H1 (cell line): ENCODE results near the gene RAB3IP. TPM values are rescaled to one million over a fixed set of nuclear protein-coding genes. Genes with fewer than 3 reads are reported as not detected.

Experiments used
- CTCF ChIA-PET: fragments of 300-600 bp; sonication (Branson Sonifier 250); formaldehyde crosslinking; loops from one replicate; lab custom pipeline; 2021; ENCODE audit not compliant: partially characterized antibody; lab: Charles Lee
- POLR2A ChIA-PET: fragments of 300-600 bp; sonication (Branson Sonifier 250); formaldehyde crosslinking; loops from one replicate; lab custom pipeline; 2021; ENCODE audit warnings: inconsistent platforms; ENCODE audit not compliant: partially characterized antibody; lab: Charles Lee
- DNase-seq, 2 experiments: peaks; one replicate each; pipeline versions ENCODE4 v3.0.0 to v3.0.0-alpha.2; 2010 to 2022; ENCODE audit warnings: low spot score in 2 of 2, low read depth in 1 of 2, mixed read lengths in 1 of 2
- FAIRE-seq: peaks from 2 replicates; lab custom pipeline; 2011; peaks lifted over from hg19 to GRCh38; lab: Jason Lieb, UNC
- H2AFZ ChIP-seq: 2 replicates; pipeline ENCODE4 v1.8.1; 2012; ENCODE audit warnings: low read length, inconsistent platforms
- H2AK5ac ChIP-seq: 2 replicates; pipeline ENCODE4 v1.6.1; 2013; ENCODE audit warnings: low read depth, low read length
- H2BK120ac ChIP-seq: replicated peaks from 2 replicates; pipeline ENCODE3; 2013; ENCODE audit warnings: low read depth, low read length, inconsistent platforms
- H2BK12ac ChIP-seq: 2 replicates; pipeline ENCODE4 v1.6.1; 2013; ENCODE audit warnings: low read depth, low read length
- H2BK15ac ChIP-seq: 2 replicates; pipeline ENCODE4 v1.6.1; 2013; ENCODE audit warnings: low read length
- H2BK20ac ChIP-seq: 2 replicates; pipeline ENCODE4 v1.6.1; 2013; ENCODE audit warnings: low read length
- H2BK5ac ChIP-seq: 2 replicates; pipeline ENCODE4 v1.6.1; 2013; ENCODE audit warnings: low read depth, low read length
- H3K14ac ChIP-seq: 2 replicates; pipeline ENCODE4 v1.6.1; 2013; ENCODE audit warnings: inconsistent platforms; ENCODE audit not compliant: insufficient read length
- H3K18ac ChIP-seq: 2 replicates; pipeline ENCODE4 v1.6.1; 2013; ENCODE audit warnings: low read length; ENCODE audit errors: extremely low read depth
- H3K23ac ChIP-seq: 2 replicates; pipeline ENCODE4 v1.6.1; 2013; ENCODE audit warnings: inconsistent platforms; ENCODE audit not compliant: insufficient read length
- H3K23me2 ChIP-seq: 2 replicates; pipeline ENCODE4 v1.6.1; 2013; ENCODE audit warnings: low read depth, low read length
- H3K27ac ChIP-seq: 2 replicates; pipeline ENCODE4 v1.6.1; 2011; ENCODE audit warnings: low read depth, low read length, inconsistent platforms
- H3K27me3 ChIP-seq, 4 experiments: replicated peaks in 1 of 4; 1 replicate in 1 of 4; 2 replicates in 3 of 4; pipeline versions ENCODE4 v1.6.1 to v1.8.1; 2011 to 2013; ENCODE audit warnings: low read length in 3 of 4, mild to moderate bottlenecking in 3 of 4, inconsistent platforms in 2 of 4, mixed read lengths in 2 of 4, moderate library complexity in 1 of 4; ENCODE audit not compliant: control insufficient read depth in 3 of 4, insufficient read depth in 3 of 4; ENCODE audit errors: extremely low read depth in 1 of 4
- H3K36me3 ChIP-seq, 4 experiments: 2 replicates each; pipeline versions ENCODE4 v1.6.1 to v1.8.1; 2011 to 2013; ENCODE audit warnings: mild to moderate bottlenecking in 4 of 4, low read length in 3 of 4, moderate library complexity in 2 of 4, control low read depth in 1 of 4, inconsistent platforms in 1 of 4; ENCODE audit not compliant: insufficient read depth in 4 of 4, control insufficient read depth in 2 of 4
- H3K4ac ChIP-seq: replicated peaks from 2 replicates; pipeline ENCODE3; 2013; ENCODE audit warnings: low read length, low read depth, mixed read lengths, inconsistent platforms; ENCODE audit not compliant: insufficient read length
- H3K4me1 ChIP-seq, 4 experiments: replicated peaks in 1 of 4; 1 replicate in 1 of 4; 2 replicates in 3 of 4; pipeline versions ENCODE4 v1.6.1 to v1.8.1; 2011 to 2013; ENCODE audit warnings: low read length in 3 of 4, inconsistent platforms in 2 of 4, mixed read lengths in 1 of 4; ENCODE audit not compliant: insufficient read depth in 4 of 4, control insufficient read depth in 3 of 4
- H3K4me2 ChIP-seq, 2 experiments: 2 replicates each; pipeline versions ENCODE4 v1.6.1 to v1.8.1; 2011 to 2013; ENCODE audit warnings: low read depth in 2 of 2, low read length in 2 of 2, control low read depth in 1 of 2, inconsistent platforms in 1 of 2, mild to moderate bottlenecking in 1 of 2; ENCODE audit not compliant: insufficient read depth in 1 of 2
- H3K4me3 ChIP-seq, 4 experiments: fragments of 200-600, 300-600 bp in 1 of 4; sonication (generic), shearing (Covaris generic), sonication (Bioruptor Twin) in 1 of 4; 2 replicates each; pipeline versions ENCODE4 v1.5.1 to v1.8.1; 2011 to 2016; ENCODE audit warnings: low read length in 4 of 4, low read depth in 3 of 4, control low read depth in 2 of 4, inconsistent platforms in 2 of 4, mild to moderate bottlenecking in 2 of 4, mixed read lengths in 1 of 4, moderate library complexity in 1 of 4; ENCODE audit not compliant: insufficient read depth in 2 of 4; ENCODE audit errors: extremely low read depth in 1 of 4
- H3K56ac ChIP-seq: replicated peaks from 2 replicates; pipeline ENCODE3; 2013; ENCODE audit warnings: low read depth, mild to moderate bottlenecking, mixed read lengths, low read length, inconsistent platforms; ENCODE audit not compliant: insufficient read length
- H3K79me1 ChIP-seq: 2 replicates; pipeline ENCODE4 v1.6.1; 2013; ENCODE audit warnings: low read depth, low read length, control low read depth
- H3K79me2 ChIP-seq, 2 experiments: 2 replicates each; pipeline versions ENCODE4 v1.6.1 to v1.8.1; 2012 to 2013; ENCODE audit warnings: low read length in 2 of 2, mild to moderate bottlenecking in 2 of 2, inconsistent platforms in 1 of 2; ENCODE audit not compliant: insufficient read depth in 2 of 2, control insufficient read depth in 1 of 2
- H3K9ac ChIP-seq, 4 experiments: replicated peaks in 1 of 4; 1 replicate in 1 of 4; 2 replicates in 3 of 4; pipeline versions ENCODE4 v1.6.1 to v1.8.1; 2011 to 2013; ENCODE audit warnings: low read depth in 3 of 4, low read length in 3 of 4, control low read depth in 2 of 4, mild to moderate bottlenecking in 2 of 4, moderate library complexity in 2 of 4, inconsistent platforms in 1 of 4; ENCODE audit errors: extremely low read depth in 1 of 4
- H3K9me3 ChIP-seq, 2 experiments: 2 replicates each; pipeline versions ENCODE4 v1.6.1 to v1.8.1; 2012 to 2013; ENCODE audit warnings: mild to moderate bottlenecking in 2 of 2, moderate library complexity in 2 of 2, control low read depth in 1 of 2, inconsistent platforms in 1 of 2, low read depth in 1 of 2, low read length in 1 of 2, mixed read lengths in 1 of 2; ENCODE audit not compliant: insufficient read depth in 2 of 2
- H4K20me1 ChIP-seq, 2 experiments: replicated peaks in 1 of 2; 2 replicates each; pipeline versions ENCODE3 to v1.8.1; 2011 to 2013; ENCODE audit warnings: inconsistent platforms in 2 of 2, low read length in 2 of 2, mild to moderate bottlenecking in 1 of 2; ENCODE audit not compliant: insufficient read depth in 2 of 2, control insufficient read depth in 1 of 2
- H4K5ac ChIP-seq: 2 replicates; pipeline ENCODE4 v1.6.1; 2013; ENCODE audit warnings: low read length, low read depth, mixed read lengths, inconsistent platforms; ENCODE audit not compliant: insufficient read length
- H4K8ac ChIP-seq: 2 replicates; pipeline ENCODE4 v1.8.0; 2013; ENCODE audit warnings: mild to moderate bottlenecking, moderate library complexity, low read length, inconsistent platforms; ENCODE audit not compliant: insufficient read depth; ENCODE audit errors: extremely low read depth
- H4K91ac ChIP-seq: replicated peaks from 2 replicates; pipeline ENCODE3; 2013; ENCODE audit warnings: low read length, mixed read lengths, inconsistent platforms; ENCODE audit not compliant: insufficient read length
- ASH2L ChIP-seq: fragments of 200-600, 300-600 bp; sonication (generic); IDR thresholded peaks from one replicate; pipeline ENCODE4 v1.7.1; 2017; ENCODE audit warnings: low read length
- ATF3 ChIP-seq: IDR thresholded peaks from 2 replicates; pipeline ENCODE4 v1.6.1; 2011; ENCODE audit warnings: low read depth, mild to moderate bottlenecking, low read length; ENCODE audit not compliant: insufficient read depth
- CREB1 ChIP-seq: IDR thresholded peaks from 2 replicates; pipeline ENCODE4 v1.6.1; 2012; ENCODE audit warnings: inconsistent platforms
- EP300 ChIP-seq, 2 experiments: IDR thresholded peaks; 1 replicate in 1 of 2; 2 replicates in 1 of 2; pipeline ENCODE4 v1.6.1; 2011 to 2012; ENCODE audit warnings: low read depth in 2 of 2, low read length in 2 of 2, mild to moderate bottlenecking in 2 of 2, borderline replicate concordance in 1 of 2, inconsistent platforms in 1 of 2, moderate library complexity in 1 of 2
- NANOG ChIP-seq: IDR thresholded peaks from 2 replicates; pipeline ENCODE4 v1.6.1; 2011; ENCODE audit warnings: low read length, low read depth, mild to moderate bottlenecking, inconsistent platforms; ENCODE audit not compliant: insufficient read depth, poor library complexity, severe bottlenecking
- NRF1 ChIP-seq: IDR thresholded peaks from 2 replicates; pipeline ENCODE4 v1.6.1; 2011; ENCODE audit warnings: mild to moderate bottlenecking, low read depth, low read length, improper control_type of control experiment
- PHF8 ChIP-seq: fragments of 200-600 bp; sonication (generic); conservative IDR thresholded peaks from 2 replicates; pipeline ENCODE4 v1.7.1; 2012; ENCODE audit warnings: low read depth, mild to moderate bottlenecking, inconsistent platforms, low read length, moderate library complexity
- RNF2 ChIP-seq: fragments of 200-900, 300-1000 bp; sonication (generic); IDR thresholded peaks from 2 replicates; pipeline ENCODE4 v1.7.1; 2016; ENCODE audit warnings: borderline replicate concordance, low read depth, mild to moderate bottlenecking, antibody characterized with exemption, low read length; ENCODE audit not compliant: poor library complexity, severe bottlenecking; ENCODE audit errors: missing control alignments
- YY1 ChIP-seq: IDR thresholded peaks from 2 replicates; pipeline ENCODE4 v1.6.1; 2011; ENCODE audit warnings: low read depth, mild to moderate bottlenecking, low read length
- ZNF274 ChIP-seq: IDR thresholded peaks from 2 replicates; pipeline ENCODE4 v1.7.0; 2012; ENCODE audit warnings: low read length, borderline replicate concordance; ENCODE audit errors: extremely low read depth
- WGBS, 2 experiments: shearing (Covaris generic) in 1 of 2; methylation state at CpG; one replicate each; pipeline versions ENCODE4 v1.1.6 to v1.1.7; 2013 to 2015; ENCODE audit warnings: low lambda C conversion rate in 2 of 2, mixed read lengths in 2 of 2, inconsistent platforms in 1 of 2, low coverage in 1 of 2, missing lambda C conversion rate in 1 of 2; ENCODE audit not compliant: insufficient replicate concordance in 2 of 2, insufficient coverage in 1 of 2, insufficient read length in 1 of 2; ENCODE audit errors: extremely low coverage in 1 of 2, missing lambda C conversion rate in 1 of 2; 5-methylcytosine and 5-hydroxymethylcytosine counted together
- polyA plus RNA-seq, 7 experiments: library from polyadenylated mRNA; depleted of rRNA in 3 of 7; stranded (reverse) in 5 of 7; unstranded in 2 of 7; fragments of >200 nt in 5 of 7; fragments of 200-250 nt in 2 of 7; gene quantifications; 1 replicate in 5 of 7; 2 replicates in 1 of 7; 4 replicates in 1 of 7; pipeline versions ENCODE4 v1.2.1 to v1.2.3, GENCODE V29; 2011 to 2013; ENCODE audit warnings: missing spikeins in 2 of 7, mixed read lengths in 2 of 7
- total RNA-seq: library from RNA; stranded (reverse); fragmentation: NEBNext Ultra II Directional; extraction: Animal tissue kit (Norgen Biotek cat#: 25700); gene quantifications from 2 replicates; pipeline ENCODE4 v1.2.1, GENCODE V29; 2021

RAB3IP gene
- total and polyA plus RNA-seq, 2 of the 8 experiments (the other 6 are each of a cell fraction or from before 2014, with no cell fraction given) = 17.7 to 34.6 TPM

DNA sequence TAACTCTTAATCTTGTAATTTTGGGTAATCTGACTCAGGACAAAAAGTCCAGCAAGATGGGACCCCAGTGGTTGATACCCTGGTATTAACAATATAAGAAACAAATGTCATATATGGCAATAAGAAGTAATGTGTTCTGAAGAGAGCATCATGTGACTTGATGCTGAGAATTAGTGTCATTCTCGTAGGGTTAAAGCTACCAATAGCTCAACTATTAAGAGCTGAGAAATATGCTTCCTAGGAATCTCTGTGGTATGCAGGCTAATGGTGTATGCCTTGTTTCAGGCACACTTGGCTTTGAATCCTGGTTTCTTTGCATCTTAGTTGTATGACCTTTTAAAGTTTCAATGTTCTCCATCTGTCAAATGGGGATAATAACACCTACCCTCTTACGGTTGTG is 95.5 kb downstream of the RAB3IP start:
- no peak for DNase-seq
- TF ChIP-seq ZNF274 (no peak), RNF2 (no peak), NRF1 (no peak), NANOG (no peak), ASH2L (no peak), YY1 (no peak), CREB1 (no peak), ATF3 (no peak), EP300 (IDR thresholded peaks at IDR 0.05; ENCODE audit: borderline replicate concordance in 1 of 2, low read depth in 2 of 2, low read length in 2 of 2) (no peak), PHF8 (no peak)

More for the DNA sequence above, 95.5 kb downstream of the RAB3IP start:
- Histone ChIP-seq H3K23ac (no peak overlapping the region), H3K4me1 (no peaks in the 10 kb centered on the region; a peak in 1 of 7 replicates), H3K23me2 (no peaks in the 10 kb centered on the region; the same call in 1 of the 2 replicates), H4K20me1 (no peaks in the 10 kb centered on the region), H4K8ac (no peak overlapping the region), H3K9ac (no peak overlapping the region), H2BK120ac (no peak overlapping the region), H2BK20ac (no peak overlapping the region), H3K4ac (no peak overlapping the region), H3K9me3 (no peaks in the 10 kb centered on the region), H4K5ac (no peak overlapping the region), H3K79me1 (no peaks in the 10 kb centered on the region), H3K36me3 (no peaks in the 10 kb centered on the region), H3K56ac (no peak overlapping the region), H3K4me3 (no peak overlapping the region), H2BK5ac (no peak overlapping the region), H4K91ac (no peak overlapping the region), H3K18ac (no peak overlapping the region), H3K14ac (no peak overlapping the region), H2BK12ac (no peak overlapping the region), H2AK5ac (no peak overlapping the region), H3K27ac (no peak overlapping the region), H3K79me2 (no peaks in the 10 kb centered on the region), H2BK15ac (no peak overlapping the region), H2AFZ (no peak overlapping the region), H3K4me2 (no peak overlapping the region), H3K27me3 (no peaks in the 10 kb centered on the region)
- WGBS, 2 experiments = 84% methylated on average over 2 of the region's 2 CpGs; no CpG with 5 or more reads in 1 of the 2 experiments
- CTCF ChIA-PET = interaction anchor here (1.2 kb wide), 1 partner anchor 13 kb away, joined by 3 read pairs; no protein-coding TSS in a partner anchor
- POLR2A ChIA-PET = no interaction called here
- no peak for FAIRE-seq
